GM12875 (cell line): ENCODE measurements around the gene CAPZB.

Experiments
- H3K4me3 ChIP-seq: one replicate; pipeline ENCODE4 v1.5.1; 2011; ENCODE audit warnings: low read depth, low read length, control low read depth
- CTCF ChIP-seq: IDR thresholded peaks from 2 replicates; pipeline ENCODE4 v1.5.1; 2011; ENCODE audit warnings: low read depth, mild to moderate bottlenecking, control low read depth, inconsistent platforms, low read length, moderate library complexity, borderline replicate concordance; ENCODE audit not compliant: insufficient read depth

CAPZB gene

GRCh38 chr1:19461220-19461554, 24.2 kb downstream of the CAPZB start:
- no peak overlapping the region for H3K4me3 ChIP-seq
- no peak for TF ChIP-seq CTCF

- TF ChIP-seq CTCF = no peak
- no peak overlapping the region for H3K4me3 ChIP-seq
Measured at GRCh38 chr1:19460535-19461219, 24.7 kb downstream of the CAPZB start.

GRCh38 chr1:19458815-19459417, 26.4 kb downstream of the CAPZB start:
- TF ChIP-seq CTCF = no peak
- no peak overlapping the region for H3K4me3 ChIP-seq

- H3K4me3 ChIP-seq = no peak overlapping the region
- no peak for TF ChIP-seq CTCF
Measured at GRCh38 chr1:19457607-19458006, 27.7 kb downstream of the CAPZB start.

GRCh38 chr1:19456968-19457441, 28.3 kb downstream of the CAPZB start:
- H3K4me3 ChIP-seq = no peak overlapping the region
- no peak for TF ChIP-seq CTCF

GRCh38 chr1:19455353-19455752, 30.0 kb downstream of the CAPZB start:
- H3K4me3 ChIP-seq = no peak overlapping the region
- TF ChIP-seq CTCF = no peak
